Measurements from ENCODE around the gene CRYL1.
"Not testable (repeated sequence)": the region's sequence is repeated elsewhere in the genome, so short reads cannot be mapped to it uniquely, and the experiment has no call there.

CRYL1 gene

DNA sequence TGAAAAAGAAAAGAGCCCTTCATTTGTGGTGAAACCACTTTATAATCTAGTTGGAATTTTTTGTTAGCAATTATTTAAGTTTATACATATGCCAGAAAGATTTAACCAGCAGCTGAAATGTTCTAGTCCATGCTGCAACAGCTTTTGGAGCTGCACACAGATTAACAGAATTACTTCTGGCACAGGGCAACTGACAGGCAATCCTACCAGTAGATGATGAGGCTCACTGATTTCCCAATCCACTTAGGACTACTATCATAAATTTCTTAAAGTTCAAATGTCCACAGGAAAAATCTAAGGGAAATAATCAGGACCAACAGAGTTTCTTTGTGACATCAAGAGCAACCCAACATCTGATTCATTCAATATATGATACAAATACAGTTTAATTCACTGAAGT is 78.8 kb downstream of the CRYL1 start:
- DNase-seq: no peak

DNA sequence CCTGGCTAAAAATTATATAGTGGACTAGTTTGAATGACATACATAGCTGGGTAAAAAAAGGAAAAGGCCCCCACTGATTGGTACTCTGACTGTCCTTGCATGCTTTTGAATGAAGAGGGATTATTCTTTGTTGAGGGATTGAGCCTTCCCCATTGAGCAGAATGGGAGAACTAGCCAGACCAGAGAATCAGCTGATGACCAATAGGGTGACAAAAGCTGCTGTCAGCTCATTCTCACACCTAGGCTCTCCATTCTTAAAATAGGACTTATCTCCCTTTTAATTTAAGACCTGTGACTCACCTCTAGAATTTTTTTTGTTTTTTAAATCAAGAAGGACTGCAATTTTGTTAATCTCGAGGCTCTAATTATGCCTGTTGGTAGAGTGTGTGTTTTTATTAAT is 79.3 kb downstream of the CRYL1 start:
- DNase-seq: no peak

DNA sequence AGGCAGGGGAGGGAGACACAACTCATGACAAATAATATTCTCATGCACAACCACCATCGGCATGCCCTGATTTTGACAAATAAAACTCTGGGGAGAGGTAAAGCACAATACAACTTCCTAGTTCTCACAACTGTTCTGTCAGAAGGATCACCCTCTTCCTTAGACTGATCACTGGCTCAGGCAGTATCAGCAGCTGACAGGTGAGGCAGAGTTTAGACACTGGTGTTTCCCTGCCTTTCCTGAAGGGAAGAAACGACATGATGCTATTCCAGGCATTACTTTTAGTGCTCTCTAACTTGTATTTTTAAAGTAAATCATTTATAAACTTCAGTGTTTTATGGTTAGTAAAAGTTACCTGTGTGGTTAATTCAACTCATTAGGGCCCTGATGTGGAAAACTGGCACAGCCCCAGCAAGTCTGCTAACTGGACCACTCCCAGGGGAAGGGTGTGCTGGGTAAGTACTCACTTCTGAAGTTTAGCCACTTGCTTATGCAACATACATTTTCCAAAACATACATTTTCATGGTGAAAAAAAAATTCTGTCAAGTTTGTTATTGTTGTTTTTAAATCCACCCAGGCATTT is 82.8 kb downstream of the CRYL1 start:
- no peak for DNase-seq

DNA sequence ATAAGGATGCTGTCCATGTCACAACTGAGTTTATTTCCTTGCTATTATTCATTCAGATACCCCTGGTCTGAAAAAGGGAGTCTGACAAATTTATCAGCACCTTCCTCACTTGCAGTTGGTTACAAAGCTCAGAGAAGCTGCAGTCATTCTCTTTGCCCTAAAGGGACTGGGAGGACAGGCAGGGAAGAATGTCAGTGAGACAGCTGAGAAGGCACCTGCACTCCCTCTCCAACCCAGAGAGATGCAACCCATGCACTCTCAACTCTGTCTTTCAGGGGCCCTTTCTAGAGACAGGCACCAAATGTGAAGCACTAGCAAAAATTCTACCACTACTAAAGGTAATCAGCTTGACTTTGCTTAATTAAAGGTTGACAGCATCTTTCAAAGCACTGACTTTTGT is 83.3 kb downstream of the CRYL1 start:
- DNase-seq: no peak

DNA sequence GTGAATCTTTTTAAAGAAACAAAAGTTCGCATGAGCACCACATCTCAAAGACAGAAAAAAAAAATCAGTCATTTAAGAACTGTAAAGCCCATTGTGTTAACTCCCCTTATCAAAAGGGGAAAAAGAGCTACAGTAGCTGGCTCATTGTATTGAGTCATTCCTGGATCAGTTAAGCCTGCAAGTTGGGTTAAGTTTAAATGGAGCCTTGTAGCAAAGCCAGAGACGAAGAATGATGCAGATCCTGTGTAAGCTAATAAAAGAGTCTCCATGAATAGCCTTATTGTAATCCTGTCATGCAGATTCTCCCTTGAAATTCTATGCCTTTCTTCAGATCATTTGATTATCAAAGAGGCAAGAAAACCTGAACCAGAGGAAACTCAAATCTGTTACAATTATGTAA is 83.8 kb downstream of the CRYL1 start:
- no peak for DNase-seq

DNA sequence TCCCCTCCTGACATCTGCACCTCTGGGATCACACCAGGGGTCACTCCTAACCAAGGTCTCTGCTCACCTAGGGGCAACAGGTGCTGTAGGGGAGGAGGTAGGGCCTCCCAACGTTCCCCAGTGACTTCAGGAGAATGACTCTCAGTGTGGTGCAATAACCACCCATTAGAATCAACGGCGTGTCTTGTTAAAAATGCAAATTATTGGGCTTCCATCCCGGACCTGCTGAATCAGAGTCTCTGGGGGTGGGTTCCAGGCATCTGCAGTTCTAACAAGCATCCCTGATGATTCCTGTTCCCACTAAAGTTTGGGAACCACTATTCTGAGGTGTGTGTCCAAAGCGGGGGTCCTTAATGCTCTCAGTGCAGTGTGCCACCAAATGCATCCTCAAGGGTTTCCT is 84.6 kb downstream of the CRYL1 start:
- no peak for DNase-seq

DNA sequence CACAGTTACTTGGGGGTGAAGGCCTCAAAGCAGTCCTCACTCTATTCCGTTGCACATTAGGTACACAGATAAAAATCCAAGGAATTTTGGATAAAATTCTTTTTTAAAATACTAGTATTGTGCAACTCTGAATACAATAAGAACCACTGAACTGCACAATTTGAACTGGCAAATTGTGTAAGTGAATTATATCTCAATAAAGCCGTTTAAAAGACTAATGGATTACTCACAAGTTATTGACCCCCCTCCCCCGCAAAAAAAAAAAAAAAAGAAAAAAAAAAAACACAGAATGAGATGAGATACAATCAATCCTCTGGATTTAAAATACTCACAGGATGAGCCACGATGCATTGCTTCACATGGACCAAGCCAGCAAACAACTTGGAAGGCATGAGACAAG is 86.4 kb downstream of the CRYL1 start:
- DNase-seq: no peak

DNA sequence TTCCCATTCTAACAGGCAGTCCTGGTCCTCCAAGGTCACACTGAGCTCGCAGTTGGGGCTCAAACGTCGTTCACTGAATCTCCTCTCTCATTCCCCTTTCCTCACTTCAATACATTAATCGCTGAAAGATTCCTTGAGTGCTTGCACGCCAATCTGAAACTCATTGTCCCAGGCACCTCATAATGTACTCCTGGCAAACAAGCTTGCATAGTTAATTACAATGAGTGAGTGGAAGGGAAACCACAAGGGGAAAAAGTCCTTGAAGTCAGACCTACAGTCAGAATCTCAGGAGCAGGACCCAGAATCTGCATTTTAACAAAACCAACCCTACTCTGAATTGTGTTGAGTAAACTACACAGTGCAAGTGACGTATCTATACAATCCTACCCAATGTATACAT is 86.9 kb downstream of the CRYL1 start:
- DNase-seq: no peak

DNA sequence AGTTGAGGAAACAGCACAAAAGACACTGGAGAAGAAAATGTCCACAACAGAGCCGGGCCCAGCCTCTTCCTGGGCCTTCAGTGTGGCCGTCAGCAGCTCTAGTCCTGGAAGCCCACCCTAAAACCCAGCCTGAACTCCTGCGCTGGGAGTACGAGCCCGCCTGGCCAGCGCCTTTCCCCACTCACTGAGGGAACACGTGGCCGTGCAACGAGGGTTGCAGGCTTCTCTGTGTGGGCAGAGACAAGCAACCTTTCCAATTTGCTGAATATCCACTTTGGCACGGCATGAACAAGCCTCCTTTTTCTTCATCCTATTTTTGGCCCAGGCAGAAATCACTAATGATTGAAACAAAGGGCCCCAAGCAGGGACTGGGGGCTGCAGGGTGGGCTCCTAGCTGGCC is 89.2 kb downstream of the CRYL1 start:
- DNase-seq: no peak

DNA sequence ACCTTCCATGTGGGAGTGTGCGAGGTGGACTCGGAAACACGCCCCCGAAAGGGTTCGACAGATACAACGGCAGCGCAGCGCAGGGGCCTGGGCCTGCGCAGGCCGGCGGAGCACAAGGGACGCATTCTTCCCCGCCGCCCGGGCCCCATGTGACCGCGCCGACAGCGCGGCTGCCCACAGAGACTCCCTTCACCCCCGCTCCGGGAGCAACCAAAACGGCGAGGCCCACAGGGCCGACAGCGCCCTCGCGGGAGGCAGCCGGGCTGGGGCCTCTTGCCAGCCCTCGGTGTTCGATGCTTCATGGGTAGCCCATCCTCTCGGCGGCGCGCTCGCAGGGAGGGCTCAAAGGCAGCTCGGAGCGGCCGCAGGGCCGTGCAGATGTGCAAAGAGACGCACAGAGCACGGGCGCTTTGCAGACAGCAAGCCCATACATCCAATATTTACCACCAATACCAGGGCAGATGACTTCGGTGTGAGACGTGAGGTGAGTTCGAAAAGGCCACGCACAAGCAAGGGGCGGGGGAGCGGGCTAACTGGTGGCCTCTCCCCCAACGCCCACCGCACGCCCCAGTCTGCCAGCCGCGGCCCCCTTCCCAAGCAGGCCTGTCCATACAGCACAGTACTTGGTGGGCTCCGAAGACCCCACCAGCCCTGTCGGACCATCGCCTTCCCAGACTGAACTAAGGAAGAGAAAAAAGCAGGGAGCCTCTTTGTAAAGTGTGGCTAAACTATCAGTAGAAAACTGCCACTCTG is 89.9 kb downstream of the CRYL1 start:
- DNase-seq: no peak

DNA sequence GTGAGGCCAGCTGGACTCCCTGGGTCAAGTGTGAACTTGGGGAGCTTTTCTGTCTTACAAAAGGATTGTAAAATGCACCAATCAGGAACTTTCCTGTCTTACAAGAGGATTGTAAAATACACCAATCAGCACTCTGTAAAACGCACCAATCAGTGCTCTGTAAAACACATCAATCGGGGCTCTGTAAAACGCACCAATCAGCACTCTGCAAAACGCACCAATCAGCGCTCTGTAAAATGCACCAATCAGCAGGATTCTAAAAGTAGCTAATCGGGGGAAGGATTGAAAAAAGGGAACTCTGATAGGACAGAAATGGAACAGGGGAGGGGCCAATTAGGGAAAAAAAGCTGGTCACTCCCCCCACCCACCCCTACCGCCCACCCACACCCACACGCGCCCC is 91.4 kb downstream of the CRYL1 start:
- not testable (repeated sequence) for DNase-seq

DNA sequence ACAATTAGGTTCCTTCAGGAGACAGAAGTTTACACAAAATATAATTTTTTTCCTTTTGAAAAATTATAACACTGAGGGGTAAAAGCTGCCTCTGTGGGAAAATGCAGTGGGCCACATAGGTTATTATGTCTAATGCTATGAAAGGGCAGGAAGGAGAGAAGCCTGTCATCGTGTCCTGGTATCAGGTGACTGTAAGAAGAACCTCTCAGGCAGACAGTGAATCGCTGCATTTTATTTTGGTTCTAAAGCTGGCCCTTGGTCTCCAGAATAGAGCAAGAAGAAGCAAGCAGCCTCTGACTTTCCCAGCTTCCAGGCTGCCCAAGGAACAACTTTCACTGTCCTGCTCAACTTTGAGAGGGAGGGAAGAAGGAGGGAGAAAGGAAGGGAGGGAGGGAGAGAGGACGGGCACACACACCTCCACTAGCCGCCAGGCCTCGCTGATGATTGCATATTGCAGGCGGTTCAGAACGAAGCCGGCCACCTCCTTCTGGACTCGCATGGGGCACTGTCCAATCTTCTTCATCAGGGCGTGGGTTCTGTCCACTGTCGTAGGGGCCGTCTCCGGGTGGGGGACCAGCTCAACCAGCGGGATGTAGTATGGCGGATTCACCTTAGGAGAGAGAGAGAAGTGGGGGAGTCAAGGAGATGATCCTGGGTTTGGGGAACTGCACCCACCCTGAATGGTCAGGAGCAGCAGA is 93.8 kb downstream of the CRYL1 start:
- no peak for DNase-seq

DNA sequence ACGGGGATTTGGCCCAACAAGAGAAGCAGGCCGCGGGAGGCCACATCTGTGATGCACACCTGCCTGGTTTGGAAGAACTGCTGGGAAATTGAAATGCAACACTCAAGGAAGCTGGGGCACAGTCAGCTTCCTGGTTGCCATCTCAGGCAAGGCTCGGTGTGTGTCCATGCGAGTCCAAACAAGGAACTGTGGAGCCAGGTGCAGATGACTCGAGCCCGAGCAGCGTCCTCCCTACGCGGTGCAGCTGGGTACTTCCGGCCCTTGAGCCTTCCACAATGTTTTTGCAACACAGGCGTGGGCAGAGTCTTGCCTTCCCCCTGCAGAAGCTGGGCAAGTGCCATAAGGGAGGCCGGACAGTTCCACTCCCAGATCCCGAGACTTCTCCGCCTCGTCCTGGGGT is 94.6 kb downstream of the CRYL1 start:
- no peak for DNase-seq

DNA sequence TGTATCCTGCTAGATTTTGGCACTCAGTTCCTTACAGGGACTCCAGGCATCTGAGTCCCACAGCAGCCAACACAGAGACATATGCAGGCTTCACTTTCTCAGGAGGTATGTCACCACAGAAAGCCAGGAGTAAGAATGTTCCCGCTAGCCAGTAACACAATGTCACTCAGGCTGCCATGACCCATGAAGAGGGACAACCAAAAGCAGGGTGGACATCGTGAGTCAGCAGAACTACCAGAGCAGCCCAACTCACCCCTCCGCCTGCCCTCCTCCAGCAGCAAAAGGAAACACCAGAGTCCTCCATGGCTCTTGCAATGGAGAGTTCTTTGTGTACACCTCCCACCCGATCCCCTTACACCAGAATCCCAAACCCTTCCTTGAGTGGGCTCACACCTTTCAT is 95.4 kb downstream of the CRYL1 start:
- no peak for DNase-seq

DNA sequence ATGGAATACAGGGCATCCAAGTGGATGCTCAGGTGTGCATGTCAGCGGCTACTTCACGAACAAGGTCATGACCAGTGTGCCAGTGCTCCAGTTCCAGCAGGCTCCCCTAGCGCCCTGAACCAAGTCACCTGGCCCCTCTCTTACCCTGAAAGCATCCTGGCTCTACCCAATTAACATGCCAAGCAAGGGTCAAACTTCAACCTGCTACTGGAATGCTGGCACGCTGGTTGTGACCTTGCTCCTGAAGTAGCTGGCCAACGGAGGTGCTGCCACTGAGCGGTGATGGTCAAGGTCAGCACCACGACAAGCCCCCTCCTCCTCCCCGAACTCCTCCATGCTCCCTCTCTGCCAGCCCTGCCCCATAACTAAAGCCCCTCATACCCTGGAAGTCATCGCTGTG is 96.0 kb downstream of the CRYL1 start:
- no peak for DNase-seq

DNA sequence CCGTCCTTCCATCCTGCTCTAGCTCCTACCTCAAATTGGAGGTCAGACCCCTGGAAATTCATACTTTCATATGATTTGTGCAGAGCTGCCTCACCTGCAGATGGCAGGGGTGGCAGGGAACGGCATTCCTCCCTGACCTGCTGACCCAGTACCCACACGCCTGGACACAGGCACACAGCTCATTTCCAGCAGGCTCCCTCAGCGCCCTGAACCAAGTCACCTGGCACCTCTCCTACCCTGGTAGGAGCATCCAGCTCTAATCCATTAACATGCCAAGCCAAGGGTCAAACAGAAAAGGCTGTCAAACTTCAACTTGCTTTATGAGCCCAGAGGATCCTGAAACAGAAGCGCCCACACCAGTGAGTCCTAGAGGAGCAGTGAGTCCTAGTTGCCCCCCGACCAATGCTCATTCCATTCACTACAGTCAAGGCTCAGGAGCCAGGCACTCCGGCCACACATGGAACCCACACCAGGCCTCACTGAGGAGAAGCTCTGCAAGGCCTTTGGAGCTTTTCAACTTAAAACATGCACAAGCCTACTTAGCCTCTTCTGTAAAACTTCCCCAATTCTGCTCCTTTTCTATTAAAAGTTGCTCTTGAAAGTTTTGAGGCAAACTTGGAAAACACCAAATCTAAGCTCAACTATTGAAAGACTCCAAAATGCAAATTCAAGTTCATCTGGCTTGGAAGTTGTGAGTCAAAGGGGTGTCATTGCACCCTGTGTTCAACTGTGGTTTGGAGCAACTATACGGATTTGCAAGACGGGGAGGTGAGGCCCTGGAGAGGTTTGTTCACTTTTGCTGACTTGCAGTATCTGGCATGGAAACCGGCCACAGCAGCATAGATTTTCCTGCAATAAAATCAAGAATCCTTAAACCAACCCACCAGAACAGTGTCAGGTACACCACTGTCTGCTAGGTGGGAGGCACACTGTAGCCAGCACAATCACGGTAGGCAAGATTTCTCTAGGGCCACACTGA is 96.7 kb downstream of the CRYL1 start:
- DNase-seq: no peak

DNA sequence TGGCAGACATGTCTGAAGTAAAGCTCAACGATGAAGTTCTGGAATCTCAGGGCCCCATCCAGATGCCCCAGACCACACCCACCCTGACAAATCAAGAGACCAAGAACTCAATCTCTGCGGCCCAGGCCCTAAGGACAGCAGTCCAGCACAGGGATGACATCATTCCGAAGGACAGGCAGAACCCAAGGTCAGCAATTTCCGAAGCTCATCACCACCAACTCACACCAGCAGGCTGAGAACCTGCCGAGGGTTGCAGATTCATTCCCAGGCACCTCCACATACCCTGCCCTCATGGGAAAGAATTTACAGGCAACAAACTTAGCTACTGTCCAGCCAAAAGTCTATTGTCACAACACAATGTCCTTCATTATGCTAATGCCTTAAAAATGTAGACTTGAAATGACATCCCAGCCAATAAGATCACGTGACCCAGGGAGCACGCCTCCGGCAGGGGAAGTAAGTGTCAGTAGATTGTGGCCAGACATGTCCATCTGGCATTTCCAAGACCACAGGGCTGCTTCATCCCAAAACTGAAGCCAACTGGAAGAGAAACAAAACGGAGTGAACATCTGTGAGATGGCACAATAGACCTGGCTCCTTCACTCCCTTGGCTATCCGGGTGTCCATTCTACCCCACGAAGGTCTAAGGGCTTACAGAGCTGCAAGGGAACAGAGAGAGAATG is 98.8 kb downstream of the CRYL1 start:
- DNase-seq: no peak

DNA sequence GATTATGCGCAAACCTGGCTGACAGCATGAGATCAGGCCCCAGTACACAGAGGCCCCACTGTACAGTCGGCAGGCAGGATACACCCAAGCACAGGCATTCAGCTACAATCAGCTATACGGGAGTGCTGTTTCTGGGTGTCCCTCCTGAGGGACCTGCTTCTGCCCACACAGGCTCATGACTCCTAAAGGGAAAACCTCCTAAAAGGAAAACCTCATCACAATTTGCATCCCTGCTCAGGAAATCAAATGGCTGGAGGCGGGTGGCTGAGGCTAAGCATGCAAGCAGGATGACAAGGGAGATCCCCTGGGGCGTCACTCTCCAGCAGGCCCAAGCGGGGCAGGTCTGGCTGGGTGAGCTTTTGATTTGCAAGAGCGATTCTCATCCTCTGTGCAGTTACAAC is 99.8 kb downstream of the CRYL1 start:
- no peak for DNase-seq

DNA sequence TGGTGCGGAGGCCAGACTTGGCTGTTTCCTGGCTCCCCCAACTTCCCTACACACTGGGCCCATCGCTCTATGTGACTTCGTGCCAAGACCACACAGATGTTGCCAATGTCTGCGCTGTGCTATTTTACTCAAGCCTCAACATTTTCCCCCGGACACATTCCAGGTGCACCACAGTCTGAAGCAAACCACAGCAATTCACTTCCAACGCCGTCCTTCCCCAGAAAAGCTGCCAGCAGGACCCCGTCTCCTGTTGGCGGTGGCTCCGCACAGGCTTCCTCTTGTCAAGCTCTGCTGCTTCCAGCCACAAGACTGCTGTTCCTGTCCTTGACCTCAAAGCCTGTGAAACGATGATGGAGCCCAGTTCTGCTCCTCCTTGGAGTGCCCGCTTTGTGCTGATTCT is 100.7 kb downstream of the CRYL1 start:
- DNase-seq: no peak

DNA sequence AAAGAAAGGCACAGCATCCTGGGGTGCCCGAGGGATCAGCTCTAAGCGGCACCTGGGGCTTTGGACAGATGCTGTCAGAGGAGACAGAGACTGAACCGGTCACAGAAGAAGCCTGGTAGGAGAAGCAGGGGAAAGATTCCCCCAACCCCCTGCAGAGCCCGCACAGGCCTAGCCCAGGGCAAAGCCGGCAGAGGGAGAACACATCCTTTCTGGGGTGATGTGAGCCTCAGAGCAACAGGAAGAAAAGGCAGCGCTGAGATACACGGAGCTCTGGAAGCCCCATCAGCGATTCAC is 101.2 kb downstream of the CRYL1 start:
- no peak for DNase-seq

DNA sequence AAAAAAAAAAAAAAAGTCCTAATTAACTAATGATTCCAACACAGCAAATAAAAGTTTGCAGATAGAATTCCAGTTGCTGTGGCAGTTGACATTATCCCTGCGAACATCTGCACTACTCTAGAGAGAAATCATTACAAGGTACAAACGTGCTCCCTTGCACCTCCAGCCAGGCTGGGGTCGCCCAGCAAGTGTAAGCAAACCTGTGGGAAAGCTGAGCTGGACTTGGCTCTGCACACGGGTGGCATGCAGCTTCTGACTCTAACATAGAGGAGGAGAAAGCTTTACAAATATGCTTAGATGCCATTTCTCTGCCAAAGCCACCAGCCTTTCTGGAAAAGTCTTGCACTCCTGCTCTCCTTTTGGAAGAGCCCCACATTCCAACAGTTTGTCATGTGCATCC is 103.3 kb downstream of the CRYL1 start:
- no peak for DNase-seq

DNA sequence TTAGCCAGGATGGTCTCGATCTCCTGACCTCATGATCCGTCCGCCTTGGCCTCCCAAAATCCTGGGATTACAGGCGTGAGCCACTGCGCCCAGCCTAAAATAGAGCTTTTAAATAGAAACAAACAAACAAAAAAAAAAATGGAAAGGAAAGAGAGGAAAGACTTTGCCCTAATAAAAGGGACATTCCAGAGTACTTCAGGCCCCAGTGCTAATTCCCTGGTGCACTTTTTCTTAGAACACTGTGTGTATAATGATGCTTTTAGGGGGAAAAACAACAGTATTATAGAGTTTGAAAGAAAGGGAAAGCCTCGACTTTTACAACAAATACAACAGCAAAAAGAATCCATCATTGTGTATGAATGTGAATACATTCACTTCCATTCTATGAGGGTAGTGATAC is 104.7 kb downstream of the CRYL1 start:
- DNase-seq: no peak

DNA sequence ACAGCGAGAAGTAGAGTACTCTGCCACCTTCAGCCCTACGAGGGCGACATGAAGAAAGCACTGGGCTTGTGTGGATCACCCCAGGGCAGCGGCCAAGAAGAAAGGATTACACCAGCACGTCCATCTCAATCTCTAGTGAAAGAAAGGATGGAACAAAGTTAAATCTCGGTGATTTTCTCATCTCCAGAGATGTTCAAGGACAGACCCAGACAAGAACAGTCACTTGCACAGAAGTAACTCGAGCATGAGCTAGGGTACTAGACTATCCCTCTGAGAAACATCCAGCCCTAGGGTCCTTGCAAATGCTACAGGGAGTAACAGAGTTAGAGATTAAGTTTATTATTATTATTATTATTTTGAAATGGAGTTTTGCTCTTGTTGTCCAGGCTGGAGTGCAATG is 106.7 kb downstream of the CRYL1 start:
- DNase-seq: no peak
